ENCODE measurements around the gene NRCAM.

GRCh38 chr7:108165723-108166122, 290.5 kb downstream of the NRCAM start:
- TF ChIP-seq, protein P1, sequence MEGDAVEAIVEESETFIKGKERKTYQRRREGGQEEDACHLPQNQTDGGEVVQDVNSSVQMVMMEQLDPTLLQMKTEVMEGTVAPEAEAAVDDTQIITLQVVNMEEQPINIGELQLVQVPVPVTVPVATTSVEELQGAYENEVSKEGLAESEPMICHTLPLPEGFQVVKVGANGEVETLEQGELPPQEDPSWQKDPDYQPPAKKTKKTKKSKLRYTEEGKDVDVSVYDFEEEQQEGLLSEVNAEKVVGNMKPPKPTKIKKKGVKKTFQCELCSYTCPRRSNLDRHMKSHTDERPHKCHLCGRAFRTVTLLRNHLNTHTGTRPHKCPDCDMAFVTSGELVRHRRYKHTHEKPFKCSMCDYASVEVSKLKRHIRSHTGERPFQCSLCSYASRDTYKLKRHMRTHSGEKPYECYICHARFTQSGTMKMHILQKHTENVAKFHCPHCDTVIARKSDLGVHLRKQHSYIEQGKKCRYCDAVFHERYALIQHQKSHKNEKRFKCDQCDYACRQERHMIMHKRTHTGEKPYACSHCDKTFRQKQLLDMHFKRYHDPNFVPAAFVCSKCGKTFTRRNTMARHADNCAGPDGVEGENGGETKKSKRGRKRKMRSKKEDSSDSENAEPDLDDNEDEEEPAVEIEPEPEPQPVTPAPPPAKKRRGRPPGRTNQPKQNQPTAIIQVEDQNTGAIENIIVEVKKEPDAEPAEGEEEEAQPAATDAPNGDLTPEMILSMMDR (IDR thresholded peaks at IDR 0.05), result no peak
- no peak for TF ChIP-seq POLR2A (IDR thresholded peaks at IDR 0.05)
